Upper lobe of left lung (tissue), 6 donors: ENCODE data around the gene PACSIN3. TPM values are rescaled to one million over a fixed set of nuclear protein-coding genes. Genes with fewer than 3 reads are reported as not detected.

Experiments
- ATAC-seq, 2 donors: fragments of 200-7000 bp; cut with Tn5 transposase; one replicate each; pipeline ENCODE4 v1.9.1; 2022; ENCODE audit warnings: mild to moderate bottlenecking in 2 of 2, moderate library complexity in 2 of 2; ENCODE audit not compliant: low FRiP score in 2 of 2
- DNase-seq, 2 donors: peaks; one replicate each; pipeline ENCODE4 v3.0.0-alpha.2; 2019 to 2020
- H3K27ac ChIP-seq, 4 donors: fragments of 200-600 bp; sonication (generic); one replicate each; pipeline ENCODE4 v1.5.1; 2016 to 2019
- H3K27me3 ChIP-seq, 4 donors: fragments of 200-600 bp; sonication (generic); one replicate each; pipeline ENCODE4 v1.5.1; 2017 to 2019
- H3K36me3 ChIP-seq, 4 donors: fragments of 200-600 bp; sonication (generic); one replicate each; pipeline ENCODE4 v1.5.1; 2016 to 2019
- H3K4me1 ChIP-seq, 4 donors: fragments of 200-600 bp; sonication (generic); one replicate each; pipeline ENCODE4 v1.5.1; 2018 to 2019
- H3K4me3 ChIP-seq, 4 donors: fragments of 200-600 bp; sonication (generic); one replicate each; pipeline ENCODE4 v1.5.1; 2017 to 2019; ENCODE audit warnings: mild to moderate bottlenecking in 2 of 4, moderate library complexity in 1 of 4
- H3K9me3 ChIP-seq, 4 donors: fragments of 200-600 bp; sonication (generic); one replicate each; pipeline ENCODE4 v1.5.1; 2018 to 2019
- CTCF ChIP-seq, 6 experiments: fragments of 450-650 bp in 4 of 6; fragments of 200-600 bp in 2 of 6; sonication (generic) in 2 of 6; IDR thresholded peaks; one replicate each; pipeline ENCODE4 v1.5.1; 2016 to 2019; ENCODE audit warnings: antibody characterized with exemption in 6 of 6
- EP300 ChIP-seq, 4 donors: sonication (generic); formaldehyde crosslinking; IDR thresholded peaks; one replicate each; pipeline ENCODE4 v1.5.1; 2017; ENCODE audit warnings: antibody characterized with exemption in 4 of 4, control low read depth in 2 of 4
- POLR2A ChIP-seq, 4 donors: fragments of 450-650 bp; IDR thresholded peaks; one replicate each; pipeline ENCODE4 v1.5.1; 2016 to 2017; ENCODE audit warnings: antibody characterized with exemption in 4 of 4, mild to moderate bottlenecking in 2 of 4
- POLR2AphosphoS5 ChIP-seq, 2 donors: sonication (generic); formaldehyde crosslinking; IDR thresholded peaks; one replicate each; pipeline ENCODE4 v1.5.1; 2017; ENCODE audit warnings: antibody characterized with exemption in 2 of 2
- WGBS, 2 donors: methylation state at CpG; one replicate each; pipeline ENCODE4 v1.1.5; 2017 to 2018; 5-methylcytosine and 5-hydroxymethylcytosine counted together
- total RNA-seq, 6 donors: library from RNA; depleted of rRNA in 4 of 6; stranded (reverse); fragments of >200 nt in 4 of 6; gene quantifications; one replicate each; pipeline versions ENCODE4 v1.1.0 to v1.2.1, GENCODE V29; 2016 to 2021
- donor health status: DM: no; HTN: no; CAD: no; lungs with moderate emphysema.
- donor health status: DM: no; HTN: yes; CAD: no; lungs with severe emphysema.

PACSIN3 gene
- 10 to 100 TPM; 26.8 to 97.4 (median 52.8) TPM for total RNA-seq

- Histone ChIP-seq H3K27me3 (peaks cover 0 to 18% (median 2%) of the 10 kb centered on the region in 4 donors), H3K4me1 (peaks cover 18 to 46% (median 39%) of the 10 kb centered on the region in 4 donors), H3K36me3 (no peaks in the 10 kb centered on the region), H3K9me3 (no peaks in the 10 kb centered on the region), H3K27ac (peak within 1 kb of the TSS; percentile 82 to 87 (median 86)), H3K4me3 (peak within 1 kb of the TSS; percentile 42 to 81 (median 70))
- TF ChIP-seq EP300 (IDR thresholded peaks at IDR 0.05) (no peak), CTCF (IDR thresholded peaks at IDR 0.05) (peak in 5 of 6 experiments; percentile 19 to 58 (median 39)), POLR2A (IDR thresholded peaks at IDR 0.05) (peak in 2 of 4 donors; percentile 16 to 68), POLR2AphosphoS5 (IDR thresholded peaks at IDR 0.05) (peak in 1 of 2 donors; percentile 50)
- WGBS, 2 donors = 0 to 3% methylated on average over 5 to 8 of the region's 80 CpGs
- peak; percentile 20 to 84 for ATAC-seq
- peak; percentile 49 to 94 for DNase-seq
Observed at GRCh38 chr11:47186076-47186699, at the start of gene PACSIN3. Gene PACSIN3, minus strand, starts transcription at chr11:47186434. Its CDS starts 3,707 bp downstream, at chr11:47182727.

- Histone ChIP-seq H3K36me3 (peaks cover 13 to 32% (median 22%) of the 10 kb centered on the region in 4 donors), H3K4me3 (no peak overlapping the region), H3K27me3 (no peaks in the 10 kb centered on the region), H3K27ac (no peak overlapping the region), H3K4me1 (no peaks in the 10 kb centered on the region), H3K9me3 (no peaks in the 10 kb centered on the region)
- ATAC-seq (no peak), DNase-seq (no peak)
- 95% methylated on average over 4 to 12 of the region's 12 CpGs for WGBS, 2 donors
- TF ChIP-seq CTCF (IDR thresholded peaks at IDR 0.05) (no peak), EP300 (IDR thresholded peaks at IDR 0.05) (no peak), POLR2A (IDR thresholded peaks at IDR 0.05) (no peak), POLR2AphosphoS5 (IDR thresholded peaks at IDR 0.05) (no peak)
Observed at GRCh38 chr11:47235163-47235562, 48.9 kb upstream of the PACSIN3 start.

- DNase-seq = peak in 1 of 2 donors; percentile 62
Observed at GRCh38 chr11:47234669-47235100, 48.5 kb upstream of the PACSIN3 start.

GRCh38 chr11:47233989-47234668 is 47.9 kb upstream of the PACSIN3 start:
- TF ChIP-seq EP300 (IDR thresholded peaks at IDR 0.05) (no peak), CTCF (IDR thresholded peaks at IDR 0.05) (peak in 2 of 6 experiments; percentile 13 to 15)
- H3K27me3 ChIP-seq = no peaks in the 10 kb centered on the region
- H3K27ac ChIP-seq = no peak overlapping the region
- peaks cover 2 to 21% (median 12%) of the 10 kb centered on the region in 4 donors for H3K36me3 ChIP-seq
- no peaks in the 10 kb centered on the region for H3K4me1 ChIP-seq
- ATAC-seq (peak; percentile 55 to 73), DNase-seq (peak in 1 of 2 donors; percentile 42)
- WGBS, 2 donors = 45 to 84% methylated on average over 11 of the region's 11 CpGs
- H3K9me3 ChIP-seq = no peaks in the 10 kb centered on the region
- peak overlapping the region in 3 of 4 donors; percentile 7 to 34 (median 19) for H3K4me3 ChIP-seq

More at GRCh38 chr11:47234669-47235100, 48.5 kb upstream of the PACSIN3 start:
- H3K27ac ChIP-seq = no peak overlapping the region
- WGBS, 2 donors = 43 to 57% methylated on average over 11 to 12 of the region's 12 CpGs
- no peaks in the 10 kb centered on the region for H3K4me1 ChIP-seq
- H3K36me3 ChIP-seq = peaks cover 8 to 27% (median 17%) of the 10 kb centered on the region in 4 donors
- H3K27me3 ChIP-seq = no peaks in the 10 kb centered on the region
- no peak for TF ChIP-seq EP300 (IDR thresholded peaks at IDR 0.05)
- TF ChIP-seq CTCF (IDR thresholded peaks at IDR 0.05) = no peak
- no peaks in the 10 kb centered on the region for H3K9me3 ChIP-seq
- peak; percentile 56 for ATAC-seq
- peak overlapping the region in 3 of 4 donors; percentile 7 to 34 (median 19) for H3K4me3 ChIP-seq
